Measurements from ENCODE around the gene ACSL1. TPM values are rescaled to one million over a fixed set of nuclear protein-coding genes. Genes with fewer than 3 reads are reported as not detected.

ACSL1 gene
- total and polyA plus RNA-seq, 2 of the 8 experiments (the other 6 are each of a cell fraction or from before 2014, with no cell fraction given): 2.3 to 8.7 TPM

- Histone ChIP-seq H3K9me3 (ENCODE audit: insufficient read depth in 2 of 2, low read depth in 1 of 2, low read length in 1 of 2) (no peaks in the 10 kb centered on the region), H3K27ac (ENCODE audit: low read depth, low read length) (no peak overlapping the region), H3K4me3 (ENCODE audit: extremely low read depth in 1 of 4, insufficient read depth in 2 of 4, low read depth in 3 of 4, low read length in 4 of 4) (no peak overlapping the region), H3K4me2 (ENCODE audit: insufficient read depth in 1 of 2, low read depth in 2 of 2, low read length in 2 of 2) (no peak overlapping the region), H3K23ac (ENCODE audit: insufficient read length) (no peak overlapping the region), H3K14ac (ENCODE audit: insufficient read length) (no peak overlapping the region), H3K36me3 (ENCODE audit: control insufficient read depth in 2 of 4, insufficient read depth in 4 of 4, low read length in 3 of 4) (no peaks in the 10 kb centered on the region; a peak in 1 of 8 replicates), H3K9ac (replicated peaks in 1 of 4; ENCODE audit: extremely low read depth in 1 of 4, low read depth in 3 of 4, low read length in 3 of 4) (no peak overlapping the region), H4K91ac (replicated peaks; ENCODE audit: insufficient read length, low read length) (no peak overlapping the region), H3K4me1 (replicated peaks in 1 of 4; ENCODE audit: control insufficient read depth in 3 of 4, insufficient read depth in 4 of 4, low read length in 3 of 4) (peaks cover 0 to 2% (median 2%) of the 10 kb centered on the region in 4 experiments; a peak in 4 of 7 replicates), H2BK120ac (replicated peaks; ENCODE audit: low read depth, low read length) (no peak overlapping the region), H2BK12ac (ENCODE audit: low read depth, low read length) (no peak overlapping the region), H3K23me2 (ENCODE audit: low read depth, low read length) (no peaks in the 10 kb centered on the region), H2AFZ (ENCODE audit: low read length) (no peak overlapping the region), H3K56ac (replicated peaks; ENCODE audit: insufficient read length, low read depth, low read length) (no peak overlapping the region), H3K4ac (replicated peaks; ENCODE audit: insufficient read length, low read depth, low read length) (no peak overlapping the region), H2BK20ac (ENCODE audit: low read length) (no peak overlapping the region), H2BK15ac (ENCODE audit: low read length) (no peak overlapping the region), H3K18ac (ENCODE audit: extremely low read depth, low read length) (no peak overlapping the region), H3K79me1 (ENCODE audit: low read depth, low read length) (no peaks in the 10 kb centered on the region), H4K8ac (ENCODE audit: extremely low read depth, insufficient read depth, low read length) (no peak overlapping the region; the same call in 1 of the 2 replicates), H2AK5ac (ENCODE audit: low read depth, low read length) (no peak overlapping the region), H3K27me3 (replicated peaks in 1 of 4; ENCODE audit: control insufficient read depth in 3 of 4, extremely low read depth in 1 of 4, insufficient read depth in 3 of 4, low read length in 3 of 4) (no peaks in the 10 kb centered on the region), H3K79me2 (ENCODE audit: control insufficient read depth in 1 of 2, insufficient read depth in 2 of 2, low read length in 2 of 2) (no peaks in the 10 kb centered on the region), H4K5ac (ENCODE audit: insufficient read length, low read depth, low read length) (no peak overlapping the region), H4K20me1 (replicated peaks in 1 of 2; ENCODE audit: control insufficient read depth in 1 of 2, insufficient read depth in 2 of 2, low read length in 2 of 2) (no peaks in the 10 kb centered on the region), H2BK5ac (ENCODE audit: low read depth, low read length) (no peak overlapping the region)
- 93% methylated on average over 5 of the region's 6 CpGs; no CpG with 5 or more reads in 1 of the 2 experiments for WGBS, 2 experiments (ENCODE audit: extremely low coverage in 1 of 2, insufficient coverage in 1 of 2, insufficient read length in 1 of 2, insufficient replicate concordance in 2 of 2, low coverage in 1 of 2, low lambda C conversion rate in 2 of 2, missing lambda C conversion rate in 1 of 2)
- ChIA-PET CTCF (ENCODE audit: partially characterized antibody) (no interaction called here), POLR2A (ENCODE audit: partially characterized antibody) (no interaction called here)
- no peak for DNase-seq (ENCODE audit: low read depth in 1 of 2, low spot score in 2 of 2)
- no peak for FAIRE-seq
- no peak for TF ChIP-seq CTBP2 (IDR thresholded peaks at IDR 0.05; ENCODE audit: borderline replicate concordance, insufficient read depth, insufficient read length, low read length)
- TF ChIP-seq MAX (IDR thresholded peaks at IDR 0.05): no peak
- TF ChIP-seq SUZ12 (IDR thresholded peaks at IDR 0.05; ENCODE audit: low read length): no peak
- TF ChIP-seq POLR2AphosphoS5 (IDR thresholded peaks at IDR 0.05; ENCODE audit: low read depth, low read length): no peak
- TF ChIP-seq MAFK (IDR thresholded peaks at IDR 0.05; ENCODE audit: low read depth, low read length): no peak
- no peak for TF ChIP-seq SAP30 (IDR thresholded peaks at IDR 0.05; ENCODE audit: insufficient read depth, insufficient replicate concordance, low read length)
- TF ChIP-seq BRCA1 (IDR thresholded peaks at IDR 0.05; ENCODE audit: low read depth, low read length): no peak
- TF ChIP-seq TBP (IDR thresholded peaks at IDR 0.05; ENCODE audit: low read depth, low read length): no peak
- TF ChIP-seq CHD2 (IDR thresholded peaks at IDR 0.05; ENCODE audit: low read length): no peak
- no peak for TF ChIP-seq KDM4A (IDR thresholded peaks at IDR 0.05; ENCODE audit: low read depth, low read length, severe bottlenecking)
- no peak for TF ChIP-seq EGR1 (IDR thresholded peaks at IDR 0.05; ENCODE audit: borderline replicate concordance, low read depth, low read length)
- TF ChIP-seq CHD1 (IDR thresholded peaks at IDR 0.05; ENCODE audit: low read depth, low read length): no peak
These were observed 37.8 kb downstream of the ACSL1 start for GRCh38 chr4:184787766-184788503.

Measured in H1 (cell line).